Endothelial cell of umbilical vein (primary cell): Measurements from ENCODE around the gene SPRYD3. TPM values are rescaled to one million over a fixed set of nuclear protein-coding genes. Genes with fewer than 3 reads are reported as not detected.
"Not testable (repeated sequence)": the region's sequence is repeated elsewhere in the genome, so short reads cannot be mapped to it uniquely, and the experiment has no call there.

ENCODE experiments used
- BruUV-seq: library from RNA; stranded (reverse); fragments of 400-500 nt; replicated peaks from 2 replicates; lab custom pipeline; 2021; lab: Mats Ljungman, UMichigan
- CTCF ChIA-PET: fragments of 300-600, 350-600 bp; sonication (Branson Sonifier 250); formaldehyde crosslinking; loops from one replicate; lab custom pipeline; 2021; ENCODE audit warnings: antibody characterized with exemption, inconsistent platforms; lab: Charles Lee
- POLR2A ChIA-PET: fragments of 300-600, 350-600 bp; sonication (Branson Sonifier 250); formaldehyde crosslinking; loops from one replicate; lab custom pipeline; 2021; ENCODE audit warnings: antibody characterized with exemption, inconsistent platforms; lab: Charles Lee
- DNase-seq: peaks from one replicate; pipeline ENCODE4 v3.0.0-alpha.2; 2011; ENCODE audit warnings: low read depth, low spot score
- FAIRE-seq: peaks from 2 replicates; lab custom pipeline; 2011; peaks lifted over from hg19 to GRCh38; lab: Jason Lieb, UNC
- H2AFZ ChIP-seq: 2 replicates; pipeline ENCODE4 v1.6.0; 2012; ENCODE audit warnings: low read depth, low read length, control low read depth, inconsistent platforms
- H3K27ac ChIP-seq: 2 replicates; pipeline ENCODE4 v1.5.1; 2011; ENCODE audit warnings: low read depth, mild to moderate bottlenecking, control low read depth, low read length, moderate library complexity; ENCODE audit not compliant: insufficient read depth
- H3K27me3 ChIP-seq, 2 experiments: 2 replicates each; pipeline versions ENCODE4 v1.6.0 to v1.6.1; 2011; ENCODE audit warnings: low read length in 2 of 2, mixed read lengths in 1 of 2; ENCODE audit not compliant: control insufficient read depth in 2 of 2, insufficient read depth in 2 of 2
- H3K36me3 ChIP-seq, 2 experiments: 2 replicates in 1 of 2; 3 replicates in 1 of 2; pipeline ENCODE4 v1.5.1; 2011; ENCODE audit warnings: low read length in 2 of 2, mild to moderate bottlenecking in 1 of 2, moderate library complexity in 1 of 2; ENCODE audit not compliant: control insufficient read depth in 2 of 2, insufficient read depth in 2 of 2; ENCODE audit errors: extremely low read depth in 1 of 2
- H3K4me1 ChIP-seq: 3 replicates; pipeline ENCODE4 v1.5.1; 2011; ENCODE audit warnings: mild to moderate bottlenecking, low read length; ENCODE audit not compliant: control insufficient read depth, insufficient read depth; ENCODE audit errors: extremely low read depth
- H3K4me2 ChIP-seq: 2 replicates; pipeline ENCODE4 v1.6.1; 2011; ENCODE audit warnings: low read length, control low read depth, mixed read lengths; ENCODE audit not compliant: insufficient read depth
- H3K4me3 ChIP-seq, 3 experiments: fragments of 200-600 bp in 1 of 3; sonication (generic), shearing (Covaris generic) in 1 of 3; replicated peaks in 1 of 3; 2 replicates each; pipeline ENCODE4 v1.5.1; 2011 to 2016; ENCODE audit warnings: control low read depth in 3 of 3, low read length in 3 of 3, mild to moderate bottlenecking in 2 of 3, inconsistent platforms in 1 of 3, low read depth in 1 of 3, moderate library complexity in 1 of 3; ENCODE audit not compliant: insufficient read depth in 1 of 3
- H3K79me2 ChIP-seq: 2 replicates; pipeline ENCODE4 v1.6.0; 2012; ENCODE audit warnings: low read length, inconsistent platforms; ENCODE audit not compliant: control insufficient read depth, insufficient read depth
- H3K9ac ChIP-seq: replicated peaks from 2 replicates; pipeline ENCODE3; 2011; ENCODE audit warnings: low read length, control low read depth; ENCODE audit not compliant: insufficient read depth; ENCODE audit errors: extremely low read depth
- H3K9me1 ChIP-seq: replicated peaks from 3 replicates; pipeline ENCODE4 v1.6.0; 2011; ENCODE audit warnings: mild to moderate bottlenecking, low read length; ENCODE audit not compliant: control insufficient read depth, insufficient read depth; ENCODE audit errors: extremely low read depth
- H3K9me3 ChIP-seq: replicated peaks from 2 replicates; pipeline ENCODE4 v1.5.1; 2012; ENCODE audit warnings: low read length, inconsistent platforms; ENCODE audit not compliant: control insufficient read depth, insufficient read depth
- H4K20me1 ChIP-seq: replicated peaks from 2 replicates; pipeline ENCODE3; 2011; ENCODE audit warnings: mild to moderate bottlenecking, low read length; ENCODE audit not compliant: control insufficient read depth, insufficient read depth; ENCODE audit errors: extremely low read depth
- CTCF ChIP-seq, 2 donors: IDR thresholded peaks; 1 replicate in 1 of 2; 2 replicates in 1 of 2; pipeline ENCODE4 v1.5.1; 2011; ENCODE audit warnings: low read length in 2 of 2, mild to moderate bottlenecking in 2 of 2, moderate library complexity in 2 of 2, control low read depth in 1 of 2, inconsistent platforms in 1 of 2, low read depth in 1 of 2; ENCODE audit not compliant: insufficient read depth in 1 of 2; ENCODE audit errors: extremely low read depth in 1 of 2
- EZH2 ChIP-seq: IDR thresholded peaks from 2 replicates; pipeline ENCODE4 v1.6.1; 2012; ENCODE audit warnings: borderline replicate concordance, low read depth, mild to moderate bottlenecking, moderate library complexity, low read length, inconsistent platforms; ENCODE audit not compliant: severe bottlenecking
- GATA2 ChIP-seq: IDR thresholded peaks from 2 replicates; pipeline ENCODE4 v1.7.0; 2011; ENCODE audit warnings: low read depth, mild to moderate bottlenecking, moderate library complexity, mixed read lengths, low read length; ENCODE audit not compliant: insufficient read length, insufficient read depth
- JUN ChIP-seq: IDR thresholded peaks from 2 replicates; pipeline ENCODE4 v1.6.1; 2011; ENCODE audit warnings: borderline replicate concordance, low read depth; ENCODE audit not compliant: insufficient read length, insufficient read depth
- MAX ChIP-seq: IDR thresholded peaks from 2 replicates; pipeline ENCODE4 v1.6.1; 2011; ENCODE audit not compliant: insufficient read depth, insufficient read length
- POLR2A ChIP-seq: IDR thresholded peaks from 2 replicates; pipeline ENCODE4 v1.6.1; 2012; ENCODE audit warnings: low read depth, mild to moderate bottlenecking, control low read depth, low read length
- dilution Hi-C: fragments of 300-500 bp; cut with MboI; formaldehyde crosslinking; loops from one replicate; pipeline ENCODE4 v1.15.0; 2019; ENCODE audit warnings: low sequenced_read_pairs; ENCODE audit not compliant: extremely low pct_ligation_motif_present
- intact Hi-C: fragments of 100-400 bp; cut with micrococcal nuclease; formaldehyde crosslinking; loops from one replicate; pipeline ENCODE4 v1.10.0; 2022
- polyA plus RNA-seq, 4 experiments: library from polyadenylated mRNA; depleted of rRNA in 3 of 4; stranded (reverse) in 3 of 4; unstranded in 1 of 4; fragments of >200 nt; gene quantifications; 2 replicates each; pipeline versions ENCODE4 v1.2.1 to v1.2.3, GENCODE V29; 2011 to 2012; ENCODE audit warnings: missing spikeins in 1 of 4
- total RNA-seq: library from RNA; stranded (reverse); gene quantifications from 2 replicates; pipeline ENCODE4 v1.2.3, GENCODE V29; 2021

SPRYD3 gene
- total and polyA plus RNA-seq, 2 donors (not counting 3 experiments of a cell fraction or from before 2014, with no cell fraction given) = 38.6 to 39.2 TPM

GRCh38 chr12:53113136-53113705, 34.0 kb upstream of the SPRYD3 start:
- Histone ChIP-seq H2AFZ (no peak overlapping the region), H3K4me1 (no peaks in the 10 kb centered on the region)
- no TSS peak for BruUV-seq

GRCh38 chr12:53112431-53112830, 33.2 kb upstream of the SPRYD3 start:
- POLR2A ChIA-PET, H3K4me3 ChIP-seq, H2AFZ ChIP-seq, H3K4me2 ChIP-seq, H3K9me3 ChIP-seq, intact Hi-C loops, H3K36me3 ChIP-seq, dilution Hi-C loops, H3K4me1 ChIP-seq, DNase-seq, BruUV-seq, H3K9me1 ChIP-seq, H3K79me2 ChIP-seq, H3K27me3 ChIP-seq, H3K9ac ChIP-seq, FAIRE-seq, H4K20me1 ChIP-seq, H3K27ac ChIP-seq: not testable (repeated sequence)
- CTCF ChIA-PET = interaction anchor here (1.0 to 1.3 kb wide), 2 partner anchors 47 kb away, joined by 3 read pairs; no protein-coding TSS in a partner anchor

More at GRCh38 chr12:53113136-53113705, 34.0 kb upstream of the SPRYD3 start:
- no peak overlapping the region for H3K4me2 ChIP-seq
- H3K9me1 ChIP-seq = no peaks in the 10 kb centered on the region
- no peak overlapping the region for H3K9ac ChIP-seq
- H3K27me3 ChIP-seq = no peaks in the 10 kb centered on the region
- CTCF ChIA-PET = interaction anchor here (1.0 kb wide), 1 partner anchor 46 kb away, joined by 3 read pairs; no protein-coding TSS in a partner anchor
- no peaks in the 10 kb centered on the region for H3K79me2 ChIP-seq
- dilution Hi-C loops = no loop called here
- TF ChIP-seq POLR2A (no peak), GATA2 (no peak), JUN (no peak), CTCF (IDR thresholded peaks at IDR 0.05; ENCODE audit: extremely low read depth in 1 of 2, insufficient read depth in 1 of 2, low read depth in 1 of 2, low read length in 2 of 2) (no peak), EZH2 (no peak), MAX (no peak)
- no peaks in the 10 kb centered on the region for H4K20me1 ChIP-seq
- H3K36me3 ChIP-seq = no peaks in the 10 kb centered on the region
- FAIRE-seq (no peak), DNase-seq (no peak)
- no peaks in the 10 kb centered on the region for H3K9me3 ChIP-seq
- intact Hi-C loops = no loop called here
- no peak overlapping the region for H3K27ac ChIP-seq
- POLR2A ChIA-PET = interaction anchor here (0.5 kb wide), 1 partner anchor 71 kb away, joined by 3 read pairs; no protein-coding TSS in a partner anchor
- no peak overlapping the region for H3K4me3 ChIP-seq
